HG03196 (cell line): Measurements from ENCODE around the gene ARID4A.
"Not testable (repeated sequence)": the region's sequence is repeated elsewhere in the genome, so short reads cannot be mapped to it uniquely, and the experiment has no call there.

Source experiments
- ATAC-seq: cut with Tn5 transposase; IDR thresholded peaks from one replicate; pipeline ENCODE4 v1.9.1; 2021; ENCODE audit not compliant: unreplicated experiment

The ARID4A gene

GRCh38 chr14:58353516-58354299 lies 55.4 kb downstream of the ARID4A start:
- ATAC-seq, result no peak

GRCh38 chr14:58354808-58355207 lies 56.5 kb downstream of the ARID4A start:
- no peak for ATAC-seq

- no peak for ATAC-seq
These were observed 57.9 kb downstream of the ARID4A start for GRCh38 chr14:58356268-58356667.

- ATAC-seq, result not testable (repeated sequence)
These were observed 63.9 kb downstream of the ARID4A start for GRCh38 chr14:58362272-58362671.

GRCh38 chr14:58362798-58363412 lies 64.5 kb downstream of the ARID4A start:
- ATAC-seq, result no peak

GRCh38 chr14:58364316-58364715 lies 66.0 kb downstream of the ARID4A start:
- ATAC-seq, result no peak

DNA sequence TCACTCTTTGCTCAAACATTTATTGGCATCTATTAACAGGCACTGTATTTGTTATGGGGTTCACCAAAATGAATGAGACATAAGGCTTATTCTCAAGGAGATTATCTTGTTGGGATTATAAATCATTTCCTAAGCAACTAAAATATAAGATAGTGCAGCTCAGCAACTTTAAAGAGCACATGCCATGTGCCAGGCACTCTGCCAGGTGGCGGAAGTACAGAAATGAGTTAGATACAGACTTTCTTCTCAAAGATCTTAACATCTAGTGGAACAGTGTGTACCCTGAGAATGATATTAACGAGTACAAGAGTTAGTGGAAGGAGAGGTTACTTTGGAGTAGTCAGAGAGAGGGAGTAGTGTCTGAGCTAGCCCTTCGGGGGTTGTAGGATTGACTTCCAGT lies 68.9 kb downstream of the ARID4A start:
- no peak for ATAC-seq

DNA sequence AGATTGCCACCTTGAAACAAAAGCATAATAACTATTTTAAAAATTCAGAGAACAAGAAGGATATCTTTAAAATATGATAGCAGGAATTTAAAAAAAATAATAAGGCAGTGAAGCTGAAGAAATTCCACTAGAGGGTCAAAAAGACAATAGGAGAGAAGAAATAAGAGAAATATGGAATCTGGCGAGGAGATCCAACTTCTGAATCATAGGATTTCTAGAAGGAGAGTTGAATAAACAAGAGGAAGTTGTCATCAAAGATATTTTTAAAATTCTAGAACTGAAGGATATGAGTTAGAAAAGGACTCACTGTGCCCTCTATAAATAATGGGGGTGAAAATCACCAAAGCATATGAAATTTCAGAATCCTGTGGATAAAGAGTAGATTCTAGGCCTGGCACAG lies 70.6 kb downstream of the ARID4A start:
- ATAC-seq, result no peak

GRCh38 chr14:58376791-58377190 lies 78.4 kb downstream of the ARID4A start:
- ATAC-seq, result no peak

DNA sequence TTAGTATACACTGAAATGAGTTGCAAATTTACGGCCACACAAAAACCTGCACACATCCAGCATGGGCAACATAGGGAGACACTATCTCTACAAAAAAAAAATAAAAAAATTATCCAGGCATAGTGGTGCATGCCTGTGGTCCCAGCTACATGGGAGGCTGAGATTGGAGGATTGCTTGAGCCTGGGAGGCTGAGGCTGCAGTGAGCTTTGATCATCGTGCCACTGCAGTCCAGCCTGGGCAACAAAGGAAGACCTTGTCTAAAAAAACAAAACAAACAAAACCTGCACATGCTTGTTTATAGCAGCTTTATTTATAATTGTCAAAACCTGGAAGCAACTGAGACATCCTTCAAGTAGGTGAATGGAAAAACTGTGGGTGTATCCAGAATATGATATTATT lies 92.5 kb downstream of the ARID4A start:
- ATAC-seq, result no peak

DNA sequence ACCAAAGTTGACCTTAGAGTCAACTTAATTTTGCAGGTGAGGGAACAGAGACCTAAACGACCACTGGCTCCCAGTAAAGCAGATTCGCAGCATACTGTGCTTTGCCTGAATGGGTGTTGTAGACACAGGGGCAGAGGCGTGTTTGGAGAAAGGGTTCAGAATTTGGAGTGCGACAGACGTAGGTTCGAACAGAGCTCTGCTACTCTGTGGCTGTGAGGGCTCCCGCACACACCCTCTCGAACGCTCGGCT lies 97.1 kb downstream of the ARID4A start:
- ATAC-seq, result no peak

- ATAC-seq, result peak; percentile 89
These were observed 97.7 kb downstream of the ARID4A start, which contains the start of gene TOMM20L for GRCh38 chr14:58395812-58396788. TOMM20L (plus strand) TSS chr14:58395930; CDS start chr14:58395958, 28 bp downstream.

- ATAC-seq, result no peak
These were observed 98.8 kb downstream of the ARID4A start for GRCh38 chr14:58397156-58397555.

GRCh38 chr14:58398495-58398894 lies 100.1 kb downstream of the ARID4A start:
- ATAC-seq, result no peak

- ATAC-seq, result no peak
These were observed 100.5 kb downstream of the ARID4A start for GRCh38 chr14:58398895-58399294.

- ATAC-seq, result no peak
These were observed 103.2 kb downstream of the ARID4A start for GRCh38 chr14:58401587-58401986.

- ATAC-seq, result no peak
These were observed 110.4 kb downstream of the ARID4A start for GRCh38 chr14:58408681-58409215.

DNA sequence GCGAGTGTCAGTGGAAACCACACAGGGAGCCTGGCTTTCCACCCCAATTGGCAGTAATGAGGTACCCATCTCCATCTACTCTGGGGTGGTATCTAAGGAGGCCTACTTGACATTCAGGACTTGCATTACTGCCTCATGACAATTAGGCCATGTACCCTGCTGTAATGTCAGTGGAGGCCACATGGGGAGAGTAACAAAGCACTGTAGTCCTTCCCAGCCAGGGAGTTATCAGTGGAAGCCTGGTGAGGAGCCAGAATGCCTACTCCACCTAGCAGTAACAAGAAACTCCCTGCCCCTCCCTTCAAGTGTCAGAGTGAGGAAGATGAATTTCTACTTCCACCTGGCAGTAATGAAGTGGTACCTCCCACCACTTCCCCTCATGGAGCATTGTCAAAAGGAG lies 116.5 kb downstream of the ARID4A start:
- ATAC-seq, result no peak

DNA sequence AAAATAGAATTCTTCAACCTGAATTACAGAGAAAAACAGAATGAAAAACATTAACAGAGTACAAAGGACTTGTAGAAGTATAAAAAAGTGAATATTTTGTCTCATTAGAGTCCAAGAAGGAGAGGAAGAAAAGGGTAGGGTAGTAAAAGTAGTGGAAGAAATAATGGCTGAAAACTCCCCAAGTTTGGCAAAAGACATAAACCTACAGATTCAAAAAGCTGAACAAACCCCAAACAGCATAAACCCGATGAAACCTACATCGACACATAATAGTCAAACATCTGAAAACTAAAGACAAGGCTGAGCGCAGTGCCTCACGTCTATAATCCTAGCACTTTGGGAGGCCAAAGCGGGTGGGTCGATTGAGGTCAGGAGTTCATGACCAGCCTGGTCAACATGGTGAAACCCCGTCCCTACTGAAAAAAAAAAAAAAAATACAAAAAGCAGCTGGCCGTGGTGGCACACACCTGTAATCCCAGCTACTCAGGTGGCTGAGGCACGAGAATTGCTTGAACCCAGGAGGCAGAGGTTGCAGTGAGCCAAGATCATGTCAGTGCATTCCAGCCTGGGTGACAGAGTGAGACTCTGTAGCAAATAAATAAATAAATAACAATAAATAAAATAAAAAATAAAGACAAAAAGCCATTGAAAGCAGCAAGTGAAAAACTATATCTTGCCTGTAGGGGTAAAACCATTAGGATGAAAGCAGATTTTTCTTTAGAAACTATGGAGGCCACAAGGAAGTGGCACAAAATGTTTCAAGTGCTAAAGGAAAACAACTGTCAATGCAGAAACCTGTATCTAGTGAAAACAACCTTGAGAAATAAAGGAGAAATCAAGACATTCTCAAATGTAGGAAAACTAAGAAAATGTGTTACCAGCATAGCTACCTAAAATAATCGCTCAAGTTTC lies 117.5 kb downstream of the ARID4A start:
- no peak for ATAC-seq

GRCh38 chr14:58416934-58417333 lies 118.6 kb downstream of the ARID4A start:
- not testable (repeated sequence) for ATAC-seq
